CD4-positive, alpha-beta T cell treated with Interleukin-15 for 4 hours (primary cell): ENCODE measurements around the gene EPN2.

Experiments
- DNase-seq: peaks from one replicate; pipeline ENCODE4 v3.0.0-alpha.2; 2020; ENCODE audit warnings: low spot score

The EPN2 gene

DNA sequence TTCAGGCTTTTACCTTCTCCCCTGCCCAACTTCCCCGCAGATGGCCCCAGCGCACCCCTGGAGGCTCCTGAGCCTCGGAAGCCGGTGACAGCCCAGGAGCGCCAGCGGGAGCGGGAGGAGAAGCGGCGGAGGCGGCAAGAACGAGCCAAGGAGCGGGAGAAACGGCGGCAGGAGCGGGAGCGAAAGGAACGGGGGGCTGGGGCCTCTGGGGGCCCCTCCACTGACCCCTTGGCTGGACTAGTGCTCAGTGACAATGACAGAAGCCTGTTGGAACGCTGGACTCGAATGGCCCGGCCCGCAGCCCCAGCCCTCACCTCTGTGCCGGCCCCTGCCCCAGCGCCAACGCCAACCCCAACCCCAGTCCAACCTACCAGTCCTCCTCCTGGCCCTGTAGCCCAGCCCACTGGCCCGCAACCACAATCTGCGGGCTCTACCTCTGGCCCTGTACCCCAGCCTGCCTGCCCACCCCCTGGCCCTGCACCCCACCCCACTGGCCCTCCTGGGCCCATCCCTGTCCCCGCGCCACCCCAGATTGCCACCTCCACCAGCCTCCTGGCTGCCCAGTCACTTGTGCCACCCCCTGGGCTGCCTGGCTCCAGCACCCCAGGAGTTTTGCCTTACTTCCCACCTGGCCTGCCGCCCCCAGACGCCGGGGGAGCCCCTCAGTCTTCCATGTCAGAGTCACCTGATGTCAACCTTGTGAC is 144.7 kb downstream of the EPN2 start:
- no peak for DNase-seq

DNA sequence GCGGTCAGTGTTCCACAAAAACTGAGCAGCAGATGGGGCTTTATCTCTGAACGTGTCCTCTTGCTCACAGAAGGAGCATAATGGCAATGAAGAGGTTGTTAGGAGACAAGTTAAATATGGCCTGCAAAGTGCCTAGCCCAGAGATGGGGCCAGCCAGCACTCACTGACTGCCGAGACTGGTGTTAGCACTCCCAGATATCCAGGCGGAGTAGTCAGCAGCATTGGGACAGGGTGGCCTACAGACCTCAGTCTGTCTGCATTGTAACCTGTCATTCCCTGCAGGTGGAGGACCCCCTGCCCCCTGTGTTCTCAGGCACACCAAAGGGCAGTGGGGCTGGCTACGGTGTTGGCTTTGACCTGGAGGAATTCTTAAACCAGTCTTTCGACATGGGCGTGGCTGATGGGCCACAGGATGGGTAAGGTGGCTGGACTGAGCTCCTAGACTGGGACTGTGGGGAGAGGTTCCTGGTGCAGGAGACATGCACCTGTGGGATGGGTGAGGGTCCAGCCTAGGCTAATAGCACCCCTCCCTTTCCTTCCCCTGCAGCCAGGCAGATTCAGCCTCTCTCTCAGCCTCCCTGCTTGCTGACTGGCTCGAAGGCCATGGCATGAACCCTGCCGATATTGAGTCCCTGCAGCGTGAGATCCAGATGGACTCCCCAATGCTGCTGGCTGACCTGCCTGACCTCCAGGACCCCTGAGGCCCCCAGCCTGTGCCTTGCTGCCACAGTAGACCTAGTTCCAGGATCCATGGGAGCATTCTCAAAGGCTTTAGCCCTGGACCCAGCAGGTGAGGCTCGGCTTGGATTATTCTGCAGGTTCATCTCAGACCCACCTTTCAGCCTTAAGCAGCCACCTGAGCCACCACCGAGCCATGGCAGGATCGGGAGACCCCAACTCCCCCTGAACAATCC is 145.6 kb downstream of the EPN2 start:
- no peak for DNase-seq

DNA sequence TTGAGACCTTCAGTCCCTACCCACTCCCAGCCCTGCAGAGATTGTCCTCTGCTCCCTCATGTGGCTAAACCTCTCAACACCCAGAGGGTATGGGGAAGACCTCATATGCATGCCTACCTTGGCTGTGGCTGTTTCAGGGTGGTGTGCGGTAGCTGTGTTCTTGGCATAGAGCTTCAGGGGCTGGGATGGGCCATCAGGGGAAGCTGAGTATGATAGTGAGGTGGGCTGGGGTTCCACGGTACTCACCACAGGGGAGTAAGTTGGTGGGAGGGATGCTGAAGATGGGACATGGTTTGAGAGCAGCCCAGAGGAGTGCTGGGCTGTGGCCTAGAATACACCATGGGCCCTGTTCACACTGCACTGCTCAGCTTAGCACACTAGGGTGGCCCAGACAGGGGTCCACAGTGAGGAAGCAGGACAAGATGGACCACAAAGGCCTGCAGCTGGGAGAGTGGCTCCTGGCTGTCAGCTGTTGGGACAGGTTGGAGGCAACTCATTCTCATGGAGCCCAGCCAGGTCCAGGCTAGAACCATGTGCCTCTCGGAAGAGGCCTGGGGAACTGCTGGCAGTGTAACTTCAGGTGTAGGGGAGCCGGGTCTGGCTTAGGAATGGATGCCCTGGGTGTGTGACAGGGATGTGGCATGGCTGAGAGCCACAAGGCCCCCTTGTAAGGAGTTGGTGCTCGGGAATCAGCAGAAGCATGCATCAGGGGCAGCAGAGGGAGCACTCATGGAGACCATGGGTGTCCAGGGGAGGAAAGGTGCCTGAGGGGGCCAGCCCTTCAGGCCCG is 146.7 kb downstream of the EPN2 start:
- no peak for DNase-seq

GRCh38 chr17:19384723-19385391 is 147.7 kb downstream of the EPN2 start:
- no peak for DNase-seq

DNA sequence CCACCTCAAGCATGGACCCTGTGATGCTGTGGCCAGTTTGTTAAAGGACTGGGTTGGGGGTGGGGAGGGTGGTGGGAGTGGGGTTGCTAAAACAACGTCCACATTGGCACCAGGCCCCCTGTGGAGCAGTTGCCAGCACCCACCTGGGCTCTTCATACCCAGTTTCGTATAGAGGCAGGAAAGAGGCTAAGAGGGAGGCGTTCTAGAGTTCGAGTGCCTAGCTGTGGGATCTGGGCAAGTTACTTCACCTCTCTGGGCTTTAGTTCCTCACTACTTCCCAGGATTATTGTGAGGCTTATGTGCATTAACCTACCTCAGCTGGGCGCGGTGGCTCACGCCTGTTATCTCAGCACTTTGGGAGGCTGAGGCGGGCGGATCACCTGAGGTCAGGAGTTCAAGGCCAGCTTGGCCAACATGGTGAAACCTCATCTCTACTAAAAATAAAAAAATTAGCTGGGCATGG is 148.4 kb downstream of the EPN2 start:
- no peak for DNase-seq
